ENCODE data around the gene UGT1A9.

Gene UGT1A9

DNA sequence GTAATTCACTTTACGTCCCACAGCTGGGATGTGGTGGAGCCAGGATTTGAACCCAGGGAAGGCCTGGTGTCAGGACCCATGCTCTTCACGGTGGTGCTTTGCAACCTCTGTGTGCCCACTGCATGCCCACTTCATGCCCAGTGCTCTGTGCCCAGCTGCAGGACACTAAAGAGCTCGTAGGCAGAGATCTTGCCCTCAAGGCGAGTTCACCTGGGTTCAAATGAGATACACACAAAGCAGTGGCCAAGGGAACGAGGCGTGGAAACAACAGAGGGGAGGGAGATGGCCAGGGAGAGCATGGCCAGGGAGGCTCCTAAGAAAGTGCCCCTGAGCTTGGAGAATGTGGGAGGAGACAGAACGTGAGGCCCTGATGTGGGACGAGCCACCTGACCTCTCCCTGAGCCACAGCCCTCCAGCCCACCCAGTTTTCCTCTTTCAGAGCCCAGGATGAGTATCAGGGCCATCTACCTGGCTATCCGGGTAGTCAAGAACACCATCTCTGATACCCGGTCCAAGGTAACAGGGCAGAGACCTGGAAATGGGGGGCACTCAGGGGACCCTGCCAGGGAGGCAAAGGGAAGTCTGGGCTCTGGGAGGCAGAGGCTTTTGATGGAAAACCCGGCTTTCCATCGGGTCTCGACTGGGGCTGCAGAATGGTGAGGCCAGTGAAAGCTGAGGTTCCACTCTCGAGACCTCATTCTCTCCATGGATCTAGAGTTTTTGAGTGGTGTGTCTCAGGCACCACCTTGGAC is 126.8 kb downstream of the UGT1A9 start:
- H3K4me3 ChIP-seq (ENCODE audit: low read depth in 1 of 2, low read length in 1 of 2): no peak overlapping the region
- H3K36me3 ChIP-seq: no peaks in the 10 kb centered on the region
- H3K9me3 ChIP-seq: no peaks in the 10 kb centered on the region
- H3K4me1 ChIP-seq (ENCODE audit: control insufficient read depth in 1 of 2, insufficient read depth in 1 of 2, low read depth in 1 of 2, low read length in 1 of 2): no peaks in the 10 kb centered on the region
- H3K27ac ChIP-seq: no peak overlapping the region
- H3K27me3 ChIP-seq: no peaks in the 10 kb centered on the region
- TF ChIP-seq, protein P1, sequence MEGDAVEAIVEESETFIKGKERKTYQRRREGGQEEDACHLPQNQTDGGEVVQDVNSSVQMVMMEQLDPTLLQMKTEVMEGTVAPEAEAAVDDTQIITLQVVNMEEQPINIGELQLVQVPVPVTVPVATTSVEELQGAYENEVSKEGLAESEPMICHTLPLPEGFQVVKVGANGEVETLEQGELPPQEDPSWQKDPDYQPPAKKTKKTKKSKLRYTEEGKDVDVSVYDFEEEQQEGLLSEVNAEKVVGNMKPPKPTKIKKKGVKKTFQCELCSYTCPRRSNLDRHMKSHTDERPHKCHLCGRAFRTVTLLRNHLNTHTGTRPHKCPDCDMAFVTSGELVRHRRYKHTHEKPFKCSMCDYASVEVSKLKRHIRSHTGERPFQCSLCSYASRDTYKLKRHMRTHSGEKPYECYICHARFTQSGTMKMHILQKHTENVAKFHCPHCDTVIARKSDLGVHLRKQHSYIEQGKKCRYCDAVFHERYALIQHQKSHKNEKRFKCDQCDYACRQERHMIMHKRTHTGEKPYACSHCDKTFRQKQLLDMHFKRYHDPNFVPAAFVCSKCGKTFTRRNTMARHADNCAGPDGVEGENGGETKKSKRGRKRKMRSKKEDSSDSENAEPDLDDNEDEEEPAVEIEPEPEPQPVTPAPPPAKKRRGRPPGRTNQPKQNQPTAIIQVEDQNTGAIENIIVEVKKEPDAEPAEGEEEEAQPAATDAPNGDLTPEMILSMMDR (IDR thresholded peaks at IDR 0.05): no peak

- no peaks in the 10 kb centered on the region for H3K4me1 ChIP-seq (ENCODE audit: control insufficient read depth in 1 of 2, insufficient read depth in 1 of 2, low read depth in 1 of 2, low read length in 1 of 2)
- no peaks in the 10 kb centered on the region for H3K27me3 ChIP-seq
- H3K4me3 ChIP-seq (ENCODE audit: low read depth in 1 of 2, low read length in 1 of 2): no peak overlapping the region
- no peak overlapping the region for H3K27ac ChIP-seq
- H3K36me3 ChIP-seq: no peaks in the 10 kb centered on the region
- H3K9me3 ChIP-seq: no peaks in the 10 kb centered on the region
- TF ChIP-seq, protein P1 (IDR thresholded peaks at IDR 0.05): no peak
These were observed 127.5 kb downstream of the UGT1A9 start for GRCh38 chr2:233799087-233799665.

DNA sequence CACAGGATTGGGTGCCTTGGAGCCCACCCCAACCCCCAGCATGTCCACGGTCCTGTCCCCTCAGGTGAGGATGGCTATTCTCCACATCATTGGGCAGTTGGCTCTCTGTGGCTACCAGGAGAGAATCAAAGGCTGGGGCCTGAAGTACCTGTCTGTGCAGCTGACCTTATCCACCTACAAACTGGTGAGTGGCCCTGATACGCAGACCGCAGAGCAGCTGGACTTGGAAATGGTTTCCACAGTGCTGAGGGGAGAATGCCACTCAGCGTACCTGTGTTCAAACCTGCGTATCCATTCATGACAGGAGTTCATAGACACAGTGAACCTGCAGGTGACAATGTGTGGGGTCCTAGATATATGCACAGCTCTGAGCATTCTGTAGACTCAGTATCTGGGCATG is 128.0 kb downstream of the UGT1A9 start:
- Histone ChIP-seq H3K4me1 (ENCODE audit: control insufficient read depth in 1 of 2, insufficient read depth in 1 of 2, low read depth in 1 of 2, low read length in 1 of 2) (no peaks in the 10 kb centered on the region), H3K27me3 (no peaks in the 10 kb centered on the region), H3K27ac (no peak overlapping the region), H3K4me3 (ENCODE audit: low read depth in 1 of 2, low read length in 1 of 2) (no peak overlapping the region), H3K9me3 (no peaks in the 10 kb centered on the region), H3K36me3 (no peaks in the 10 kb centered on the region)
- TF ChIP-seq, protein P1 (IDR thresholded peaks at IDR 0.05): no peak

- H3K27me3 ChIP-seq: no peaks in the 10 kb centered on the region
- no peaks in the 10 kb centered on the region for H3K9me3 ChIP-seq
- no peaks in the 10 kb centered on the region for H3K36me3 ChIP-seq
- H3K27ac ChIP-seq: no peak overlapping the region
- no peak overlapping the region for H3K4me3 ChIP-seq (ENCODE audit: low read depth in 1 of 2, low read length in 1 of 2)
- H3K4me1 ChIP-seq (ENCODE audit: control insufficient read depth in 1 of 2, insufficient read depth in 1 of 2, low read depth in 1 of 2, low read length in 1 of 2): no peaks in the 10 kb centered on the region
- TF ChIP-seq, protein P1 (IDR thresholded peaks at IDR 0.05): no peak
These were observed 128.5 kb downstream of the UGT1A9 start for GRCh38 chr2:233800208-233800607.

- no peak overlapping the region for H3K27ac ChIP-seq
- H3K4me3 ChIP-seq (ENCODE audit: low read depth in 1 of 2, low read length in 1 of 2): no peak overlapping the region
- H3K36me3 ChIP-seq: no peaks in the 10 kb centered on the region
- H3K27me3 ChIP-seq: no peaks in the 10 kb centered on the region
- TF ChIP-seq, protein P1 (IDR thresholded peaks at IDR 0.05): no peak
- H3K4me1 ChIP-seq (ENCODE audit: control insufficient read depth in 1 of 2, insufficient read depth in 1 of 2, low read depth in 1 of 2, low read length in 1 of 2): no peaks in the 10 kb centered on the region
- H3K9me3 ChIP-seq: no peaks in the 10 kb centered on the region
These were observed 129.8 kb downstream of the UGT1A9 start for GRCh38 chr2:233801357-233802131.
